Activated naive CD4-positive, alpha-beta T cell treated with anti-CD3 and anti-CD28 coated beads for 36 hours (primary cell): ENCODE measurements around the gene ZNF502. TPM values are rescaled to one million over a fixed set of nuclear protein-coding genes. Genes with fewer than 3 reads are reported as not detected.

Experiments used
- CTCF ChIA-PET: fragments of 350-600 bp; sonication (Branson Sonifier 250); formaldehyde crosslinking; loops from one replicate; lab custom pipeline; 2021; ENCODE audit warnings: antibody characterized with exemption; lab: Charles Lee
- DNase-seq: peaks from one replicate; pipeline ENCODE4 v3.0.0-alpha.2; 2020
- H3K27ac Mint-ChIP-seq: one replicate; pipeline ENCODE4 v1.8.0; 2021; ENCODE audit warnings: mild to moderate bottlenecking, mixed read lengths
- H3K27me3 Mint-ChIP-seq: one replicate; pipeline ENCODE4 v1.8.0; 2021; ENCODE audit warnings: low read depth, mixed read lengths
- H3K36me3 Mint-ChIP-seq: one replicate; pipeline ENCODE4 v1.8.0; 2021; ENCODE audit warnings: low read depth, mixed read lengths
- H3K4me1 Mint-ChIP-seq: one replicate; pipeline ENCODE4 v1.8.0; 2021; ENCODE audit warnings: low read depth, mixed read lengths
- H3K4me3 Mint-ChIP-seq: one replicate; pipeline ENCODE4 v1.8.0; 2021; ENCODE audit warnings: mild to moderate bottlenecking, moderate library complexity, mixed read lengths
- H3K9me3 Mint-ChIP-seq: one replicate; pipeline ENCODE4 v1.8.0; 2021; ENCODE audit warnings: mixed read lengths
- intact Hi-C: fragments of 100-400 bp; cut with micrococcal nuclease; formaldehyde crosslinking; loops from one replicate; pipeline ENCODE4 v1.15.1; 2023
- total RNA-seq, 2 experiments: library from RNA; stranded (reverse); gene quantifications; one replicate each; pipeline ENCODE4 v1.2.3, GENCODE V29; 2021

ZNF502 gene
- total RNA-seq, 2 experiments from 2014 or later = 0.62 to 1.0 TPM

GRCh38 chr3:44721231-44722102, 9.0 kb downstream of the ZNF502 start:
- H3K9me3 Mint-ChIP-seq = peaks cover 80% of the 10 kb centered on the region
- CTCF ChIA-PET = no interaction called here
- no peaks in the 10 kb centered on the region for H3K4me1 Mint-ChIP-seq
- intact Hi-C loops = no loop called here
- H3K36me3 Mint-ChIP-seq = peaks cover 64% of the 10 kb centered on the region
- DNase-seq = no peak
- H3K27ac Mint-ChIP-seq = no peak overlapping the region
- H3K4me3 Mint-ChIP-seq = no peak overlapping the region
- no peaks in the 10 kb centered on the region for H3K27me3 Mint-ChIP-seq

- Mint-ChIP-seq H3K4me1 (no peaks in the 10 kb centered on the region), H3K27ac (no peak overlapping the region), H3K4me3 (no peak overlapping the region), H3K9me3 (peaks cover 76% of the 10 kb centered on the region), H3K27me3 (no peaks in the 10 kb centered on the region), H3K36me3 (peaks cover 59% of the 10 kb centered on the region)
- intact Hi-C loops = no loop called here
- CTCF ChIA-PET = no interaction called here
- no peak for DNase-seq
Measured at GRCh38 chr3:44722103-44722401, 9.6 kb downstream of the ZNF502 start.

GRCh38 chr3:44729384-44729910, 17.0 kb downstream of the ZNF502 start, which contains the start of gene ZNF501:
Gene ZNF501 (plus strand): TSS chr3:44729635. CDS start chr3:44734422, 4,787 bp downstream.
- H3K36me3 Mint-ChIP-seq = peaks cover 55% of the 10 kb centered on the region
- CTCF ChIA-PET = interaction anchor here (0.8 to 1.7 kb wide), 2 partner anchors 10 to 18 kb away, joined by 3 to 7 read pairs; partner anchors contain the start of gene ZNF502
- intact Hi-C loops = loop anchor here (1.0 to 2.0 kb wide), 5 partner anchors 17 to 391 kb away; partner anchors contain the start of genes KIAA1143, KIF15, TCAIM and ZNF35
- H3K27me3 Mint-ChIP-seq = no peaks in the 10 kb centered on the region
- peak within 1 kb of the TSS; percentile 90 for H3K4me3 Mint-ChIP-seq
- DNase-seq = peak; percentile 94
- H3K27ac Mint-ChIP-seq = peak within 1 kb of the TSS; percentile 73
- peaks cover 55% of the 10 kb centered on the region for H3K9me3 Mint-ChIP-seq
- peaks cover 9% of the 10 kb centered on the region for H3K4me1 Mint-ChIP-seq

GRCh38 chr3:44734646-44735168, 22.2 kb downstream of the ZNF502 start:
- H3K36me3 Mint-ChIP-seq = peaks cover 56% of the 10 kb centered on the region
- H3K4me1 Mint-ChIP-seq = peaks cover 4% of the 10 kb centered on the region
- H3K27me3 Mint-ChIP-seq = no peaks in the 10 kb centered on the region
- H3K4me3 Mint-ChIP-seq = no peak overlapping the region
- DNase-seq = no peak
- intact Hi-C loops = no loop called here
- no peak overlapping the region for H3K27ac Mint-ChIP-seq
- H3K9me3 Mint-ChIP-seq = peaks cover 60% of the 10 kb centered on the region
- CTCF ChIA-PET = no interaction called here

- Mint-ChIP-seq H3K27me3 (no peaks in the 10 kb centered on the region), H3K4me1 (peaks cover 26% of the 10 kb centered on the region), H3K27ac (peak overlapping the region; percentile 86), H3K4me3 (peak overlapping the region; percentile 94), H3K36me3 (peaks cover 60% of the 10 kb centered on the region), H3K9me3 (peaks cover 20% of the 10 kb centered on the region)
- no peak for DNase-seq
- CTCF ChIA-PET = interaction anchor here (0.7 kb wide), 1 partner anchor 105 kb away, joined by 3 read pairs; no protein-coding TSS in a partner anchor
- intact Hi-C loops = loop anchor here (1.0 to 5.0 kb wide), 7 partner anchors 32 to 423 kb away; partner anchors contain the start of genes TCAIM and ZNF501
Measured at GRCh38 chr3:44761101-44761423, 48.6 kb downstream of the ZNF502 start.

GRCh38 chr3:44761424-44762169, 49.1 kb downstream of the ZNF502 start, which contains the start of the genes KIAA1143 and KIF15:
Gene KIAA1143 (minus strand): TSS chr3:44761619. CDS start chr3:44761602, 17 bp downstream.
Gene KIF15 (plus strand): TSS chr3:44761794. CDS start chr3:44761866, 72 bp downstream.
- H3K4me3 Mint-ChIP-seq = peak within 1 kb of the TSS; percentile 94
- peaks cover 59% of the 10 kb centered on the region for H3K36me3 Mint-ChIP-seq
- H3K27me3 Mint-ChIP-seq = no peaks in the 10 kb centered on the region
- peak within 1 kb of the TSS; percentile 86 for H3K27ac Mint-ChIP-seq
- peaks cover 20% of the 10 kb centered on the region for H3K9me3 Mint-ChIP-seq
- peak; percentile 99 for DNase-seq
- peaks cover 26% of the 10 kb centered on the region for H3K4me1 Mint-ChIP-seq
- CTCF ChIA-PET = interaction anchor here (0.7 to 0.9 kb wide), 2 partner anchors 105 to 153 kb away, joined by 3 read pairs; no protein-coding TSS in a partner anchor
- intact Hi-C loops = loop anchor here (1.0 to 5.0 kb wide), 7 partner anchors 32 to 423 kb away; partner anchors contain the start of genes TCAIM and ZNF501

GRCh38 chr3:44762170-44762677, 49.8 kb downstream of the ZNF502 start:
- Mint-ChIP-seq H3K27ac (peak overlapping the region; percentile 86), H3K4me3 (peak overlapping the region; percentile 94), H3K9me3 (peaks cover 19% of the 10 kb centered on the region), H3K27me3 (peaks cover 2% of the 10 kb centered on the region), H3K4me1 (peaks cover 25% of the 10 kb centered on the region), H3K36me3 (peaks cover 58% of the 10 kb centered on the region)
- intact Hi-C loops = loop anchor here (5.0 kb wide), 2 partner anchors 230 to 390 kb away; no protein-coding TSS in a partner anchor
- DNase-seq = no peak
- CTCF ChIA-PET = interaction anchor here (0.9 kb wide), 1 partner anchor 152 kb away, joined by 3 read pairs; no protein-coding TSS in a partner anchor

- H3K36me3 Mint-ChIP-seq = peaks cover 56% of the 10 kb centered on the region
- DNase-seq = no peak
- CTCF ChIA-PET = no interaction called here
- no peak overlapping the region for H3K27ac Mint-ChIP-seq
- H3K4me1 Mint-ChIP-seq = peaks cover 20% of the 10 kb centered on the region
- intact Hi-C loops = loop anchor here (5.0 kb wide), 2 partner anchors 230 to 390 kb away; no protein-coding TSS in a partner anchor
- H3K9me3 Mint-ChIP-seq = peaks cover 17% of the 10 kb centered on the region
- H3K27me3 Mint-ChIP-seq = peaks cover 3% of the 10 kb centered on the region
- peak overlapping the region; percentile 94 for H3K4me3 Mint-ChIP-seq
Measured at GRCh38 chr3:44762690-44763089, 50.2 kb downstream of the ZNF502 start.

- CTCF ChIA-PET = interaction anchor here (0.6 kb wide), 1 partner anchor 15 kb away, joined by 4 read pairs; no protein-coding TSS in a partner anchor
- Mint-ChIP-seq H3K36me3 (peaks cover 49% of the 10 kb centered on the region), H3K4me1 (peaks cover 13% of the 10 kb centered on the region), H3K4me3 (no peak overlapping the region), H3K27ac (no peak overlapping the region), H3K9me3 (peaks cover 12% of the 10 kb centered on the region), H3K27me3 (peaks cover 3% of the 10 kb centered on the region)
- no peak for DNase-seq
- intact Hi-C loops = loop anchor here (5.0 kb wide), 2 partner anchors 232 to 388 kb away; no protein-coding TSS in a partner anchor
Measured at GRCh38 chr3:44764248-44764647, 51.8 kb downstream of the ZNF502 start.

- peaks cover 56% of the 10 kb centered on the region for H3K36me3 Mint-ChIP-seq
- H3K9me3 Mint-ChIP-seq = peaks cover 31% of the 10 kb centered on the region
- H3K4me3 Mint-ChIP-seq = no peak overlapping the region
- no peak overlapping the region for H3K27ac Mint-ChIP-seq
- DNase-seq = no peak
- peaks cover 3% of the 10 kb centered on the region for H3K27me3 Mint-ChIP-seq
- intact Hi-C loops = no loop called here
- no peaks in the 10 kb centered on the region for H3K4me1 Mint-ChIP-seq
- CTCF ChIA-PET = no interaction called here
Measured at GRCh38 chr3:44771424-44772098, 59.1 kb downstream of the ZNF502 start.

GRCh38 chr3:44772099-44772442, 59.6 kb downstream of the ZNF502 start:
- Mint-ChIP-seq H3K27me3 (peaks cover 3% of the 10 kb centered on the region), H3K36me3 (peaks cover 56% of the 10 kb centered on the region), H3K4me1 (no peaks in the 10 kb centered on the region), H3K4me3 (no peak overlapping the region), H3K9me3 (peaks cover 31% of the 10 kb centered on the region), H3K27ac (no peak overlapping the region)
- CTCF ChIA-PET = no interaction called here
- intact Hi-C loops = no loop called here
- DNase-seq = no peak
